HG02588 (cell line): ENCODE measurements around the gene RELL2.

Source experiments
- ATAC-seq: cut with Tn5 transposase; IDR thresholded peaks from one replicate; pipeline ENCODE4 v1.9.1; 2021; ENCODE audit warnings: mild to moderate bottlenecking, moderate library complexity; ENCODE audit not compliant: unreplicated experiment

Gene RELL2

GRCh38 chr5:141675672-141676071 lies 38.9 kb downstream of the RELL2 start:
- no peak for ATAC-seq

DNA sequence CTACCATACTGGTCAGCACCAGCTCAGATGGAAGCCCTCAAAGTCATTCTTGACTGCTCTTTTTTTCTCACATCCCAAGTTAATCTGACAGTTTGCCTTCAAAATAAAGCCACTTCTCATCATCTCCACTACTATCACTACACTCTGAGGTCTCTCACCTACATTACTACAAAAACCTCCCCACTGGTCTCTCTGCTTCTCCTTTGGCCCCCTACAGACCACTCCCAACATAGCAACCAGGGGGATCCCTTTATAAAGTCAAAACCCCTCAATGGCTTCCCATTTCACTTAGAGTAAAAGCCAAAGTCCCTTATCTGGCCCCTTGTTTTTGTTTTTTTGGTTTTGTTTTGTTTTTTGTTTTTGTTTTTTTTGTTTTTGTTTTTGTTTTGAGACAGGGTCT lies 40.6 kb downstream of the RELL2 start:
- no peak for ATAC-seq

DNA sequence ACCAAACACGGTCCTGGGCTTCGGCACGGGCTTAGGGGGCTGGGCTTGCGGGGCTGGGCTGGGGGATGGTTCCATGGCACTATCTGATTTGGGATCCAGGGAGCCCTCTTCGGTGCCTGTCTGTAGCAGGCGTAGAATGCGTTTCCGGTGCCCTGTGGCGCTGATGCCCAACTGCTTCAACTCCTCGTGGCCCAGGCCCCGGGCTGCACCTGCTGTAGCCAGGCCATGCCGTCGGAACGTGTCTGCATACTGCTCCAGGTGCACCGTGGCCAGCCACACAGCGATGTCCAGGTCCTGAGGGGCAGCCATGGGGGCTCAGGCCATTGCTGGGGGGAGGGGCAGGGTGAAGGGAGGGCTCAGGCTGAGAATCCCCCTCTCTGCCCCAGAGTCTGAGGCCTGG lies 43.4 kb downstream of the RELL2 start:
- ATAC-seq = no peak

GRCh38 chr5:141680751-141681201 lies 44.0 kb downstream of the RELL2 start:
- no peak for ATAC-seq

DNA sequence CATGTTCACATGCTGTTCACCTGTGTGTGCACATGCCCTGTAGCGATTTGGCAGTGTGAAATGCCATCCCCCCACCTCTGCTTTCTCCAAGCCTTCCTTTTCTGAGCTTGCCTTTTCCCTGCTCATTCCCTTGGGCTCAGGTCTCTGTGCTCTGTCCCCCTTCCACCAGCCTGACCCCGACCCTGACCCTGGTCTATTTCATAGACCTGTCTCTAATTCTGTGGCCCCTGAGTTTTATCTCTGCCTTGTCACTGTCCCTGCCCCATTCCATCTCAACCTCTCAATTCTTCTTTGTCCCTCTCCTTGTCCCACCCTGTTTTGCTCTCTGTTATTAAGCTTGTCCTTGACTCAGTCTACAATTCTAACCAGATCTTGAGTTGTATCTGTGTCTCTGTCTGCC lies 44.5 kb downstream of the RELL2 start:
- no peak for ATAC-seq

DNA sequence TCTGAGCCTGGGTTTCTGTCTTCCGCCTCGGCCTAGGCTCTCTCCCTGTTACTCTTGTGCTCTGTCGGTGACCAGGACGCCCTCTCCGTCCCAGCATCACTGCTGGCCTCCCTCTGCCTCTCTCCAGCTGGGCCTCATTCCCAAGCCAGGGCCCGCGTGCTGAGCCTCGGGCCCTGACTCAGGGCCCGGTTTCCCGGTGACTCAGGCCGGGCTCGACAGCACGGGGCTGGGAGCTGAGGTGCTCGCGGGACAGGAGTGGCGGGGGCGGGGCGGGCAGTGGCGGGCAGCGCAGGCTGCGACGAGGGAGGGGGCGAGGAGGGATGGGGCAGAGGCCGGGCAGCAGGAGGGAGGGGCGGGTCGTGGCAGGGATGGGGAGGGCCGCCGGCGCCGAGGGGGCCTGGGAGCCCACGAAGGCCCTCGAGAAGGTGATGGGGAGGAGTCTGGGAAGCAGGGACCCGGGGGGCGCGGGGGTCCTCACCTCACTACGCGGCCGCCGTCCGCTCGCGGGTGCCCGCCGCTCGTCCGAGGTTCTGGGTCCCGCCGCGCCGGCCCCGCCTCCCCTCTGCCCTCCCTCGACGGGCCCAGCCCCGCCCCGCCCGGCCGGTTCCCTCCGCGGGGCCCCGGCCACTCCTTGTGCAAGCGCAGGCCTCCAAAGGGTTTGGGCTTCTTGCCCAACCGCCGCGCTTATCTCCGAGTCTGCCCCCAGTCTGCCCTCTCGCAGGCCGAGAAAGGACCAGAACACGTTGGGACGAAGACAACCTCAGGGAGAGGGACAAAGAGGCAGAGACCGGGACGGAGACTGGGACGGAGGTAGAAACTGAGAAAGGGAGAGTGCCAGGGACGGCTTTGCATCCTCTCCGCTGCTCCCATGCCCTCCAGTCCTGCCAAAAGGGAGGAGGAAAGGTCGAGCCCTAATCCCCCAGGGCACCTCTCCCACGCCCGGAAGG lies 45.2 kb downstream of the RELL2 start, which contains the start of gene ARAP3:
TSS of gene ARAP3 (minus strand) at position 536 of the 947 bp plus-strand sequence. CDS start 1,744 bp downstream, outside the sequence.
- ATAC-seq = no peak

GRCh38 chr5:141683596-141684141 lies 46.9 kb downstream of the RELL2 start:
- no peak for ATAC-seq

DNA sequence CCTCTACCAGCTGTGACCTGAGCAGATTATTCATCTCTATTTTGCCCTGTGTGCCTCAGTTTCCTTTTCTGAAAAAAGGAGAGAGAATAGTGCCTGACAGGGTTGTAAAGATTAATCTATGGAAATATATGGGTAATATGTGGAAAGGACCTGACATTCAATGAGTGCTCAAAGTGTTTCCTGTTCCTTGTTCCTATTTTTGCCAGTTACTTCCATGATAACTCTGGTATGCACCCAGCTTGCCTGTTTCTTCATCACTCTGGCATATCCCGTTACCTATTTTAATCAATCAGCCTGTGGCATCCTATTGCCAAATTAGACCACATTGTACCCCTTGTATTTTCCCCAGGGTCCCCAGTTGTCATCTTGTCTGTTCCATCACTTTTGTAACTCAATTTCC lies 48.8 kb downstream of the RELL2 start:
- no peak for ATAC-seq

GRCh38 chr5:141686648-141687416 lies 50.0 kb downstream of the RELL2 start:
- no peak for ATAC-seq
